Neural crest cell (in vitro differentiated cells): ENCODE measurements around the gene GJB3. TPM values are rescaled to one million over a fixed set of nuclear protein-coding genes. Genes with fewer than 3 reads are reported as not detected.

Experiments used
- DNase-seq: peaks from one replicate; pipeline ENCODE4 v3.0.0; 2021; ENCODE audit warnings: low read depth, mixed read lengths, low spot score
- H3K27ac Mint-ChIP-seq: one replicate; pipeline ENCODE4 v1.8.0; 2021; ENCODE audit warnings: mild to moderate bottlenecking, mixed read lengths; ENCODE audit not compliant: unreplicated experiment
- H3K27me3 Mint-ChIP-seq: 2 replicates; pipeline ENCODE4 v1.8.0; 2021; ENCODE audit warnings: low read depth, mild to moderate bottlenecking, mixed read lengths
- H3K36me3 Mint-ChIP-seq: 2 replicates; pipeline ENCODE4 v1.8.0; 2021; ENCODE audit warnings: low read depth, mild to moderate bottlenecking, mixed read lengths
- H3K4me1 Mint-ChIP-seq: 2 replicates; pipeline ENCODE4 v1.8.0; 2021; ENCODE audit warnings: mixed read lengths
- H3K4me3 Mint-ChIP-seq: one replicate; pipeline ENCODE4 v1.8.0; 2021; ENCODE audit warnings: mild to moderate bottlenecking, mixed read lengths
- H3K9me3 Mint-ChIP-seq: 2 replicates; pipeline ENCODE4 v1.8.0; 2021; ENCODE audit warnings: mixed read lengths
- CTCF ChIP-seq: fragments of 200-600 bp; sonication (generic); conservative IDR thresholded peaks from 2 replicates; pipeline ENCODE4 v1.5.0; 2021; ENCODE audit warnings: antibody characterized with exemption, mild to moderate bottlenecking
- total RNA-seq: library from RNA; stranded (reverse); gene quantifications from 2 replicates; pipeline ENCODE4 v1.2.1, GENCODE V29; 2021

Gene GJB3
- total RNA-seq, 1 donor from 2014 or later = not detected

GRCh38 chr1:34786521-34787325, 5.7 kb downstream of the GJB3 start:
- peak overlapping the region; percentile 47 for H3K27ac Mint-ChIP-seq
- H3K36me3 Mint-ChIP-seq = no peaks in the 10 kb centered on the region
- H3K9me3 Mint-ChIP-seq = no peaks in the 10 kb centered on the region
- peak; percentile 71 for DNase-seq
- TF ChIP-seq CTCF = peak; percentile 90
- H3K27me3 Mint-ChIP-seq = peaks cover 56% of the 10 kb centered on the region
- peaks cover 17% of the 10 kb centered on the region for H3K4me1 Mint-ChIP-seq
- H3K4me3 Mint-ChIP-seq = peak overlapping the region; percentile 41

GRCh38 chr1:34787461-34788420, 6.7 kb downstream of the GJB3 start:
- peak overlapping the region; percentile 17 for H3K27ac Mint-ChIP-seq
- no peak overlapping the region for H3K4me3 Mint-ChIP-seq
- H3K36me3 Mint-ChIP-seq = no peaks in the 10 kb centered on the region
- TF ChIP-seq CTCF = peak; percentile 38
- no peak for DNase-seq
- peaks cover 26% of the 10 kb centered on the region for H3K4me1 Mint-ChIP-seq
- H3K9me3 Mint-ChIP-seq = no peaks in the 10 kb centered on the region
- H3K27me3 Mint-ChIP-seq = peaks cover 55% of the 10 kb centered on the region

- Mint-ChIP-seq H3K27me3 (peaks cover 41% of the 10 kb centered on the region), H3K36me3 (peaks cover 5% of the 10 kb centered on the region), H3K9me3 (no peaks in the 10 kb centered on the region), H3K27ac (no peak overlapping the region), H3K4me3 (no peak overlapping the region), H3K4me1 (peaks cover 38% of the 10 kb centered on the region)
- DNase-seq = no peak
- TF ChIP-seq CTCF = no peak
Observed at GRCh38 chr1:34790985-34791384, 10.0 kb downstream of the GJB3 start.

- H3K27ac Mint-ChIP-seq = peak overlapping the region; percentile 57
- peaks cover 42% of the 10 kb centered on the region for H3K27me3 Mint-ChIP-seq
- H3K36me3 Mint-ChIP-seq = peaks cover 5% of the 10 kb centered on the region
- no peak for DNase-seq
- TF ChIP-seq CTCF = no peak
- H3K4me1 Mint-ChIP-seq = peaks cover 44% of the 10 kb centered on the region
- no peaks in the 10 kb centered on the region for H3K9me3 Mint-ChIP-seq
- H3K4me3 Mint-ChIP-seq = peak overlapping the region; percentile 82
Observed at GRCh38 chr1:34792424-34792823, 11.4 kb downstream of the GJB3 start.

- TF ChIP-seq CTCF = no peak
- DNase-seq = no peak
- Mint-ChIP-seq H3K27me3 (peaks cover 41% of the 10 kb centered on the region), H3K9me3 (no peaks in the 10 kb centered on the region), H3K36me3 (peaks cover 5% of the 10 kb centered on the region), H3K27ac (peak within 1 kb of the TSS; percentile 57), H3K4me1 (peaks cover 45% of the 10 kb centered on the region), H3K4me3 (peak within 1 kb of the TSS; percentile 82)
Observed at GRCh38 chr1:34792868-34793727, 12.1 kb downstream of the GJB3 start, which contains the start of gene GJA4. Gene GJA4 (plus strand): TSS chr1:34792999. CDS start chr1:34794214, 1,215 bp downstream.
